ENCODE measurements around the gene ALK. TPM values are rescaled to one million over a fixed set of nuclear protein-coding genes. Genes with fewer than 3 reads are reported as not detected.

Gene ALK
- total RNA-seq, 4 donors from 2014 or later = 0.06 to 4.1 TPM; not detected in 2

- Histone ChIP-seq H3K4me3 (no peak overlapping the region), H3K27ac (no peak overlapping the region), H3K4me1 (no peaks in the 10 kb centered on the region), H3K9me3 (no peaks in the 10 kb centered on the region), H3K27me3 (no peaks in the 10 kb centered on the region), H3K36me3 (no peaks in the 10 kb centered on the region)
- TF ChIP-seq CTCF (IDR thresholded peaks at IDR 0.05) (no peak), POLR2A (IDR thresholded peaks at IDR 0.05) (no peak)
- DNase-seq = no peak
- intact Hi-C loops (cut with DNase I; ENCODE audit: low total_unique reads) = no loop called here
Observed at GRCh38 chr2:29559578-29559977, 361.8 kb downstream of the ALK start.

GRCh38 chr2:29558097-29558496 is 363.3 kb downstream of the ALK start:
- Histone ChIP-seq H3K9me3 (no peaks in the 10 kb centered on the region), H3K4me3 (no peak overlapping the region), H3K36me3 (no peaks in the 10 kb centered on the region), H3K4me1 (no peaks in the 10 kb centered on the region), H3K27ac (no peak overlapping the region), H3K27me3 (no peaks in the 10 kb centered on the region)
- no peak for DNase-seq
- intact Hi-C loops (cut with DNase I; ENCODE audit: low total_unique reads) = no loop called here
- TF ChIP-seq CTCF (IDR thresholded peaks at IDR 0.05) (no peak), POLR2A (IDR thresholded peaks at IDR 0.05) (no peak)

GRCh38 chr2:29557268-29557667 is 364.1 kb downstream of the ALK start:
- no peaks in the 10 kb centered on the region for H3K36me3 ChIP-seq
- no peak overlapping the region for H3K4me3 ChIP-seq
- H3K9me3 ChIP-seq = no peaks in the 10 kb centered on the region
- DNase-seq = no peak
- intact Hi-C loops (cut with DNase I; ENCODE audit: low total_unique reads) = no loop called here
- TF ChIP-seq POLR2A (IDR thresholded peaks at IDR 0.05) (no peak), CTCF (IDR thresholded peaks at IDR 0.05) (no peak)
- H3K4me1 ChIP-seq = no peaks in the 10 kb centered on the region
- H3K27ac ChIP-seq = no peak overlapping the region
- H3K27me3 ChIP-seq = no peaks in the 10 kb centered on the region

GRCh38 chr2:29549069-29549380 is 372.4 kb downstream of the ALK start:
- intact Hi-C loops (cut with DNase I; ENCODE audit: low total_unique reads) = no loop called here
- Histone ChIP-seq H3K4me3 (no peak overlapping the region), H3K9me3 (no peaks in the 10 kb centered on the region), H3K27ac (no peak overlapping the region), H3K36me3 (no peaks in the 10 kb centered on the region), H3K4me1 (no peaks in the 10 kb centered on the region), H3K27me3 (no peaks in the 10 kb centered on the region)
- DNase-seq = no peak
- TF ChIP-seq CTCF (IDR thresholded peaks at IDR 0.05) (no peak), POLR2A (IDR thresholded peaks at IDR 0.05) (no peak)

GRCh38 chr2:29544917-29545316 is 376.5 kb downstream of the ALK start:
- H3K4me1 ChIP-seq = no peaks in the 10 kb centered on the region
- DNase-seq = no peak
- H3K4me3 ChIP-seq = no peak overlapping the region
- TF ChIP-seq CTCF (IDR thresholded peaks at IDR 0.05) (no peak), POLR2A (IDR thresholded peaks at IDR 0.05) (no peak)
- H3K9me3 ChIP-seq = no peaks in the 10 kb centered on the region
- no peaks in the 10 kb centered on the region for H3K27me3 ChIP-seq
- no peak overlapping the region for H3K27ac ChIP-seq
- H3K36me3 ChIP-seq = no peaks in the 10 kb centered on the region
- intact Hi-C loops (cut with DNase I; ENCODE audit: low total_unique reads) = no loop called here
